K562 (cell line): ENCODE data around the gene CMIP. TPM values are rescaled to one million over a fixed set of nuclear protein-coding genes. Genes with fewer than 3 reads are reported as not detected.

ENCODE experiments used
- ATAC-seq: fragments of 200-7000 bp; cut with Tn5 transposase; 3 replicates; pipeline ENCODE4 v1.9.1; 2020; ENCODE audit warnings: moderate library complexity
- BruUV-seq: library from RNA; stranded (reverse); fragments of 400-500 nt; replicated peaks from 2 replicates; lab custom pipeline; 2021; lab: Mats Ljungman, UMichigan
- CTCF ChIA-PET: fragments of 300-600 bp; formaldehyde crosslinking; extraction: SDS; loops from one replicate; lab custom pipeline; 2021; ENCODE audit warnings: low intra/inter-chr PET ratio; lab: Yijun Ruan, JAX
- POLR2A ChIA-PET: fragments of 300-600, 350-650 bp; sonication (Branson Sonifier 250); formaldehyde crosslinking; extraction: SDS; loops from one replicate; lab custom pipeline; 2021; ENCODE audit warnings: antibody characterized with exemption, inconsistent platforms; lab: Yijun Ruan, JAX
- DNase-seq, 4 experiments: peaks; one replicate each; pipeline versions ENCODE4 v3.0.0 to v3.0.0-alpha.2; 2011 to 2018; ENCODE audit warnings: low spot score in 3 of 4, mixed read lengths in 3 of 4; ENCODE audit errors: extremely low read depth in 1 of 4
- FAIRE-seq: peaks from 2 replicates; lab custom pipeline; 2011; peaks lifted over from hg19 to GRCh38; lab: Jason Lieb, UNC
- H2AFZ ChIP-seq: 2 replicates; pipeline ENCODE4 v1.6.0; 2011; ENCODE audit warnings: low read depth, low read length, control low read depth, inconsistent platforms
- H3K27ac ChIP-seq: fragments of 200-600 bp; 3 replicates; pipeline ENCODE4 v1.8.0; 2011; ENCODE audit warnings: low read depth, mild to moderate bottlenecking, control low read depth, inconsistent platforms, low read length, moderate library complexity, mixed read lengths; ENCODE audit errors: extremely low read depth
- H3K27me3 ChIP-seq, 2 experiments: fragments of 300-600 bp in 1 of 2; 2 replicates in 1 of 2; 3 replicates in 1 of 2; pipeline versions ENCODE4 v1.6.0 to v1.8.0; 2011; ENCODE audit warnings: inconsistent platforms in 2 of 2, low read length in 2 of 2, mild to moderate bottlenecking in 1 of 2, mixed read lengths in 1 of 2, moderate library complexity in 1 of 2; ENCODE audit not compliant: control insufficient read depth in 2 of 2, insufficient read depth in 2 of 2
- H3K36me3 ChIP-seq: fragments of 300-600 bp; 3 replicates; pipeline ENCODE4 v1.8.0; 2011; ENCODE audit warnings: mild to moderate bottlenecking, low read length, inconsistent platforms; ENCODE audit not compliant: control insufficient read depth, insufficient read depth
- H3K4me1 ChIP-seq, 2 experiments: fragments of 200-600 bp in 1 of 2; replicated peaks in 1 of 2; 2 replicates in 1 of 2; 3 replicates in 1 of 2; pipeline versions ENCODE4 v1.5.1 to v1.8.0; 2011; ENCODE audit warnings: inconsistent platforms in 2 of 2, low read length in 2 of 2, mild to moderate bottlenecking in 1 of 2, mixed read lengths in 1 of 2, moderate library complexity in 1 of 2; ENCODE audit not compliant: control insufficient read depth in 2 of 2, insufficient read depth in 2 of 2
- H3K4me2 ChIP-seq: 2 replicates; pipeline ENCODE4 v1.6.1; 2011; ENCODE audit warnings: low read length, control low read depth, inconsistent platforms, mixed read lengths; ENCODE audit not compliant: insufficient read depth
- H3K4me3 ChIP-seq: fragments of 200-600 bp; sonication (generic), shearing (Covaris generic); 2 replicates; pipeline ENCODE4 v1.5.1; 2016; ENCODE audit warnings: control low read depth, inconsistent platforms
- H3K79me2 ChIP-seq: fragments of 200-600 bp; 3 replicates; pipeline ENCODE4 v1.8.0; 2011; ENCODE audit warnings: low read length, inconsistent platforms; ENCODE audit not compliant: control insufficient read depth, insufficient read depth
- H3K9ac ChIP-seq, 2 experiments: 2 replicates each; pipeline versions ENCODE4 v1.6.0 to v1.6.1; 2011; ENCODE audit warnings: low read depth in 2 of 2, low read length in 2 of 2, control low read depth in 1 of 2, inconsistent platforms in 1 of 2, mild to moderate bottlenecking in 1 of 2, mixed read lengths in 1 of 2; ENCODE audit not compliant: insufficient read depth in 1 of 2
- H3K9me1 ChIP-seq: one replicate; pipeline ENCODE4 v1.6.0; 2011; ENCODE audit warnings: inconsistent platforms, mild to moderate bottlenecking, low read length, moderate library complexity; ENCODE audit not compliant: control insufficient read depth, insufficient read depth
- H3K9me3 ChIP-seq: replicated peaks from 2 replicates; pipeline ENCODE4 v1.5.1; 2011; ENCODE audit warnings: low read depth, low read length, inconsistent platforms; ENCODE audit not compliant: control insufficient read depth, insufficient read depth
- H4K20me1 ChIP-seq: replicated peaks from 2 replicates; pipeline ENCODE4 v1.6.1; 2011; ENCODE audit warnings: low read length, inconsistent platforms, mixed read lengths; ENCODE audit not compliant: control insufficient read depth, insufficient read depth
- GTF3C2 ChIP-seq: IDR thresholded peaks from 3 replicates; pipeline ENCODE4 v1.6.1; 2011; ENCODE audit warnings: borderline replicate concordance, mild to moderate bottlenecking, moderate library complexity; ENCODE audit not compliant: insufficient read length; ENCODE audit errors: extremely low read depth
- PHTF2 ChIP-seq: fragments of 250-450 bp; sonication (Bioruptor Pico); IDR thresholded peaks from 2 replicates; pipeline ENCODE4 v1.5.0; 2021; ENCODE audit warnings: mild to moderate bottlenecking
- PTRF ChIP-seq: fragments of 450-650 bp; IDR thresholded peaks from 2 replicates; pipeline ENCODE4 v1.6.1; 2016; ENCODE audit warnings: mild to moderate bottlenecking, missing genetic modification characterization, missing compliant biosample characterization
- RCOR1 ChIP-seq, 2 experiments: IDR thresholded peaks; 2 replicates each; pipeline ENCODE4 v1.6.1; 2012; ENCODE audit warnings: low read depth in 2 of 2, low read length in 2 of 2, borderline replicate concordance in 1 of 2, improper control_type of control experiment in 1 of 2
- SMARCB1 ChIP-seq: IDR thresholded peaks from 2 replicates; pipeline ENCODE4 v1.6.1; 2011; ENCODE audit warnings: improper control_type of control experiment, low read depth; ENCODE audit not compliant: insufficient read length
- ZEB2 ChIP-seq: fragments of 450-650 bp; IDR thresholded peaks from 2 replicates; pipeline ENCODE4 v1.6.1; 2016
- ZNF583 ChIP-seq: fragments of 250-450 bp; sonication (Bioruptor Pico); IDR thresholded peaks from 2 replicates; pipeline ENCODE4 v1.4.0; 2020
- WGBS: fragments of 100-300 bp; shearing (Covaris generic); methylation state at CpG from one replicate; pipeline ENCODE4 v1.1.6; 2016; ENCODE audit warnings: low coverage, mixed read lengths; ENCODE audit not compliant: insufficient coverage; ENCODE audit errors: missing lambda C conversion rate; 5-methylcytosine and 5-hydroxymethylcytosine counted together
- in situ Hi-C: fragments of 300-500 bp; cut with MboI; formaldehyde crosslinking; loops from 4 replicates; pipeline ENCODE4 v1.15.0; 2018; ENCODE audit warnings: inconsistent platforms, mixed read lengths
- intact Hi-C: fragments of 100-400 bp; cut with micrococcal nuclease; formaldehyde crosslinking; loops from 2 replicates; pipeline ENCODE4 v1.14.2; 2022
- polyA plus RNA-seq, 8 experiments: library from polyadenylated mRNA; depleted of rRNA in 4 of 8; stranded (reverse) in 5 of 8; unstranded in 3 of 8; fragments of >200 nt; fragmentation: Nextera tagmentation in 2 of 8; fragmentation: Illumina TruSeq in 1 of 8; extraction: Ambion mirVana in 2 of 8; extraction: Trizol in 1 of 8; gene quantifications; 2 replicates each; pipeline versions ENCODE4 v1.2.1 to v1.2.3, GENCODE V29; 2011 to 2014; ENCODE audit warnings: inconsistent platforms in 1 of 8, missing spikeins in 1 of 8
- total RNA-seq, 7 experiments: library from RNA; depleted of rRNA in 6 of 7; stranded (reverse); fragments of >200 nt in 6 of 7; fragmentation: Illumina TruSeq in 2 of 7; extraction: Trizol in 2 of 7; gene quantifications; 2 replicates each; pipeline versions ENCODE4 v1.2.1 to v1.2.3, GENCODE V29; 2011 to 2021; ENCODE audit warnings: low replicate concordance in 1 of 7

The CMIP gene
- total and polyA plus RNA-seq, 9 of the 15 experiments (the other 6 are each of a cell fraction or from before 2014, with no cell fraction given): 0.94 to 82.5 (median 10.3) TPM

- 88% methylated on average over 10 of the region's 10 CpGs for WGBS
- intact Hi-C loops (no loop called here), in situ Hi-C loops (no loop called here)
- H3K4me3 ChIP-seq: no peak overlapping the region
- ATAC-seq: no peak
- no peak overlapping the region for H3K27ac ChIP-seq
- no peak for FAIRE-seq
- H3K9me3 ChIP-seq: no peaks in the 10 kb centered on the region; the same call in 1 of the 2 replicates
- TF ChIP-seq PTRF (tag) (no peak), ZEB2 (no peak), ZNF583 (CRISPR knock-in tag) (no peak), RCOR1 (IDR thresholded peaks at IDR 0.05; ENCODE audit: borderline replicate concordance in 1 of 2, low read depth in 2 of 2, low read length in 2 of 2) (no peak), GTF3C2 (no peak), SMARCB1 (no peak), PHTF2 (CRISPR knock-in tag) (no peak)
- peaks cover 17% of the 10 kb centered on the region; the same call in 1 of the 2 replicates for H4K20me1 ChIP-seq
- H3K4me1 ChIP-seq: peaks cover 0 to 10% of the 10 kb centered on the region in 2 experiments; a peak in 2 of 5 replicates
- POLR2A ChIA-PET: no interaction called here
- no peak overlapping the region for H3K4me2 ChIP-seq
- H2AFZ ChIP-seq: no peak overlapping the region
- no peaks in the 10 kb centered on the region; a peak in 1 of 5 replicates for H3K27me3 ChIP-seq
- H3K36me3 ChIP-seq: peaks cover 52% of the 10 kb centered on the region; the same call in 2 of the 3 replicates
- no peaks in the 10 kb centered on the region for H3K9me1 ChIP-seq
- H3K79me2 ChIP-seq: peaks cover 20% of the 10 kb centered on the region; the same call in 2 of the 3 replicates
- no peak for DNase-seq
- CTCF ChIA-PET: no interaction called here
- no peak overlapping the region for H3K9ac ChIP-seq
- BruUV-seq: no TSS peak
Observed at GRCh38 chr16:81610936-81611335, 166.3 kb downstream of the CMIP start.
